SK-N-SH treated with all-trans-retinoic acid at 6 μM for 48 hours (cell line): ENCODE results near the gene TMCC3.

Experiments
- ATAC-seq: fragments of 200-7000 bp; cut with Tn5 transposase; 3 replicates; pipeline ENCODE4 v1.9.1; 2020; ENCODE audit warnings: mild to moderate bottlenecking, moderate library complexity
- ARNTL ChIP-seq: fragments of 450-650 bp; formaldehyde crosslinking; IDR thresholded peaks from 2 replicates; pipeline ENCODE4 v1.5.0; 2020; ENCODE audit warnings: low read depth, mild to moderate bottlenecking, moderate library complexity, borderline replicate concordance
- BACH2 ChIP-seq: fragments of 250-450 bp; sonication (Bioruptor Pico); IDR thresholded peaks from 2 replicates; pipeline ENCODE4 v1.9.0; 2021; ENCODE audit warnings: mild to moderate bottlenecking, borderline replicate concordance
- CSDC2 ChIP-seq: fragments of 250-450 bp; sonication (Bioruptor Pico); IDR thresholded peaks from 2 replicates; pipeline ENCODE4 v1.5.0; 2020; ENCODE audit warnings: mild to moderate bottlenecking, moderate library complexity
- ESRRG ChIP-seq: fragments of 250-450 bp; sonication (Bioruptor Pico); IDR thresholded peaks from 2 replicates; pipeline ENCODE4 v1.6.1; 2021; ENCODE audit warnings: mild to moderate bottlenecking
- GLIS3 ChIP-seq: fragments of 250-450 bp; sonication (Bioruptor Pico); IDR thresholded peaks from 2 replicates; pipeline ENCODE4 v1.5.0; 2020; ENCODE audit warnings: mild to moderate bottlenecking, moderate library complexity
- ISL1 ChIP-seq: fragments of 250-450 bp; sonication (Bioruptor Pico); IDR thresholded peaks from 2 replicates; pipeline ENCODE4 v2.1.2; 2022; ENCODE audit warnings: mild to moderate bottlenecking, moderate library complexity
- OSR1 ChIP-seq: fragments of 250-450 bp; sonication (Bioruptor Pico); IDR thresholded peaks from 2 replicates; pipeline ENCODE4 v1.8.0; 2022; ENCODE audit warnings: moderate library complexity, mild to moderate bottlenecking, inconsistent platforms
- PPARA ChIP-seq: fragments of 250-450 bp; sonication (Bioruptor Pico); IDR thresholded peaks from 2 replicates; pipeline ENCODE4 v1.5.0; 2020; ENCODE audit warnings: mild to moderate bottlenecking, borderline replicate concordance
- RARB ChIP-seq: fragments of 250-450 bp; sonication (Bioruptor Pico); IDR thresholded peaks from 2 replicates; pipeline ENCODE4 v1.8.0; 2021; ENCODE audit warnings: mild to moderate bottlenecking, moderate library complexity
- SNAI2 ChIP-seq: fragments of 250-450 bp; sonication (Bioruptor Pico); IDR thresholded peaks from 2 replicates; pipeline ENCODE4 v1.5.0; 2020; ENCODE audit warnings: mild to moderate bottlenecking, moderate library complexity
- TCF4 ChIP-seq: fragments of 250-450 bp; sonication (Bioruptor Pico); IDR thresholded peaks from 2 replicates; pipeline ENCODE4 v1.8.0; 2021; ENCODE audit warnings: mild to moderate bottlenecking, moderate library complexity, borderline replicate concordance
- TOX ChIP-seq: fragments of 250-450 bp; sonication (Bioruptor Pico); IDR thresholded peaks from 2 replicates; pipeline ENCODE4 v1.8.0; 2021; ENCODE audit warnings: mild to moderate bottlenecking, moderate library complexity, borderline replicate concordance
- ZC3H10 ChIP-seq: fragments of 250-450 bp; sonication (Bioruptor Pico); IDR thresholded peaks from 2 replicates; pipeline ENCODE4 v1.5.1; 2021; ENCODE audit warnings: mild to moderate bottlenecking, moderate library complexity
- ZFP3 ChIP-seq: fragments of 250-450 bp; sonication (Bioruptor Pico); IDR thresholded peaks from 2 replicates; pipeline ENCODE4 v1.5.0; 2020; ENCODE audit warnings: mild to moderate bottlenecking, moderate library complexity
- ZNF565 ChIP-seq: fragments of 450-650 bp; formaldehyde crosslinking; conservative IDR thresholded peaks from 2 replicates; pipeline ENCODE4 v1.5.0; 2020; ENCODE audit warnings: low read depth, mild to moderate bottlenecking, moderate library complexity
- ZNF70 ChIP-seq: fragments of 450-650 bp; formaldehyde crosslinking; IDR thresholded peaks from 2 replicates; pipeline ENCODE4 v1.5.0; 2020; ENCODE audit warnings: mild to moderate bottlenecking, moderate library complexity
- ZNF8 ChIP-seq: fragments of 450-650 bp; formaldehyde crosslinking; IDR thresholded peaks from 2 replicates; pipeline ENCODE4 v1.5.0; 2020; ENCODE audit warnings: mild to moderate bottlenecking, moderate library complexity
- TF ChIP-seq, protein P1 (sequence below): fragments of 250-450 bp; sonication (Bioruptor Pico); IDR thresholded peaks from 2 replicates; pipeline ENCODE4 v1.5.1; 2020; ENCODE audit warnings: low read depth, mild to moderate bottlenecking, moderate library complexity
- TF ChIP-seq, protein P2 (sequence below): fragments of 250-450 bp; sonication (Bioruptor Pico); IDR thresholded peaks from 2 replicates; pipeline ENCODE4 v1.5.0; 2020; ENCODE audit warnings: mild to moderate bottlenecking, moderate library complexity
- TF ChIP-seq, protein P3 (sequence below): fragments of 250-450 bp; sonication (Bioruptor Pico); IDR thresholded peaks from 2 replicates; pipeline ENCODE4 v1.8.0; 2020; ENCODE audit warnings: mild to moderate bottlenecking, moderate library complexity, borderline replicate concordance
- TF ChIP-seq, protein P4 (sequence below): fragments of 250-450 bp; sonication (Bioruptor Pico); IDR thresholded peaks from 2 replicates; pipeline ENCODE4 v1.5.1; 2021; ENCODE audit warnings: mild to moderate bottlenecking, moderate library complexity

Gene TMCC3

DNA sequence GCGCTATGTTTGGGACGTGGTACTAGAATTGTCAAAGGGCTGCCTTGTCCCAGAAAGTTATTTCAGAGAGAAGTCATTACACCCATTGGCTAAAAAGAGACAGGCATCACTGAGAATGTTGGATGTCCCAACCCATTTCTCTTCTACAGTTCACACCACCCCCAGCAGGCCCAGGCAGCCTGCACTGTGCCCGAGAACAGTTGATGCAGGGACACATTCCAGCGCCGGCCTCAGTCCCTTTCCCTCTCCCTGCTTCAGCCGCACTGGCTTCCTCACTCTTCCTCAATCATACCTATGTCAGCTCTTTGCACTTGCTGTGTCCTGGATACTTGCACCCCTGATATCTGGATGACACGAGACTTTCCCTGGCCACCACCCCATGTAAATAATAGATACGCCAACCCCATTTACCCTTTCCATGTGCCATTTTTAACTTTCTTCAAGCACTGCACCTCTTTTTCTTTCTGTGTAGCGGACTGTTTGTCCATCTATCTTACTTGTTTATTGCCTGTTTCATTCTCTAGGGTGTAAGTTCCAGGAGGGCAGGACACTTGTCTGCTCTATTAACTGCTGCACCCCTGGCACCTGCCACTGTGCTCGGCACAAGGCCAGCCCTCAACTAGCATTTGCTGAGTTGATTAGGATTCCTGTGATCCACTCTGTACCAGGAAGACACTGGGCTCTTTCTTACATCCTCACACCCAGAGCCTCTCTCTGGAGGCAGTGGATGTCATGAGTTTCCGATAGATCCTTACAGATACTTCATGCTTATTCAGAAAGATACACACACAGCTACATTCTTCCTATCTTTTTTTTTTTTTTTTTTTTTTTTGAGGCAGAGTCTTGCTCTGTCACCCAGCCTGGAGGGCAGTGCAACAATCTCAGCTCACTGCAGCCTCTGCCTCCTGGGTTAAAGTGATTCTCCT, 114.1 kb downstream of the TMCC3 start:
- ATAC-seq = no peak

DNA sequence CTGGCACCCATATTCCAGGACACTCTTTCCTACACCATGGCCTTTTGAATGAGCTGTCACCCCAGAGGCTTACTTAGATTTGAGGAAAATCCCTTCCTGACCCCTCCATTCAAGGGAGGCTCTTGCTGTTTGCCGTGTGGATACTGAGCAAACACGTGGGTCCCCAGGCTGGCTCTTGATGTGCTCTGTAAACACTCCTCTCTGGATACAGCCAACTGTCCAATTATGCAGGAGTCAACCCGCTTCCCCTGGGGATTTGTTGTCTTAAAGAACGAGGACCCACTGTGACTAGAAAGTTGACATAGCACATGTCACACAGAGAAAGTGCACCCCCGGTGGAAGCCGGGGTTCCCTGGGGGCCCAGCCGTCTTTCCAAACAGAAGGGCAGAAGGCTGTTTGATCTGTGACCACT, 114.8 kb downstream of the TMCC3 start:
- ATAC-seq = no peak
- TF ChIP-seq, protein P1, sequence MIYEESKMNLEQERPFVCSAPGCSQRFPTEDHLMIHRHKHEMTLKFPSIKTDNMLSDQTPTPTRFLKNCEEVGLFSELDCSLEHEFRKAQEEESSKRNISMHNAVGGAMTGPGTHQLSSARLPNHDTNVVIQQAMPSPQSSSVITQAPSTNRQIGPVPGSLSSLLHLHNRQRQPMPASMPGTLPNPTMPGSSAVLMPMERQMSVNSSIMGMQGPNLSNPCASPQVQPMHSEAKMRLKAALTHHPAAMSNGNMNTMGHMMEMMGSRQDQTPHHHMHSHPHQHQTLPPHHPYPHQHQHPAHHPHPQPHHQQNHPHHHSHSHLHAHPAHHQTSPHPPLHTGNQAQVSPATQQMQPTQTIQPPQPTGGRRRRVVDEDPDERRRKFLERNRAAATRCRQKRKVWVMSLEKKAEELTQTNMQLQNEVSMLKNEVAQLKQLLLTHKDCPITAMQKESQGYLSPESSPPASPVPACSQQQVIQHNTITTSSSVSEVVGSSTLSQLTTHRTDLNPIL = no peak
- TF ChIP-seq OSR1 (CRISPR knock-in tag) = no peak
- TF ChIP-seq ESRRG = no peak
- no peak for TF ChIP-seq GLIS3
- TF ChIP-seq TCF4 (CRISPR knock-in tag) = no peak
- no peak for TF ChIP-seq CSDC2 (CRISPR knock-in tag)
- no peak for TF ChIP-seq TOX (CRISPR knock-in tag)
- no peak for TF ChIP-seq ISL1
- no peak for TF ChIP-seq ZC3H10 (CRISPR knock-in tag)
- TF ChIP-seq ARNTL (CRISPR knock-in tag) = no peak
- no peak for TF ChIP-seq ZNF565 (CRISPR knock-in tag)

More for the DNA sequence above, 114.1 kb downstream of the TMCC3 start:
- TF ChIP-seq ZNF8 = no peak
- no peak for TF ChIP-seq PPARA (CRISPR knock-in tag)
- TF ChIP-seq, protein P2, sequence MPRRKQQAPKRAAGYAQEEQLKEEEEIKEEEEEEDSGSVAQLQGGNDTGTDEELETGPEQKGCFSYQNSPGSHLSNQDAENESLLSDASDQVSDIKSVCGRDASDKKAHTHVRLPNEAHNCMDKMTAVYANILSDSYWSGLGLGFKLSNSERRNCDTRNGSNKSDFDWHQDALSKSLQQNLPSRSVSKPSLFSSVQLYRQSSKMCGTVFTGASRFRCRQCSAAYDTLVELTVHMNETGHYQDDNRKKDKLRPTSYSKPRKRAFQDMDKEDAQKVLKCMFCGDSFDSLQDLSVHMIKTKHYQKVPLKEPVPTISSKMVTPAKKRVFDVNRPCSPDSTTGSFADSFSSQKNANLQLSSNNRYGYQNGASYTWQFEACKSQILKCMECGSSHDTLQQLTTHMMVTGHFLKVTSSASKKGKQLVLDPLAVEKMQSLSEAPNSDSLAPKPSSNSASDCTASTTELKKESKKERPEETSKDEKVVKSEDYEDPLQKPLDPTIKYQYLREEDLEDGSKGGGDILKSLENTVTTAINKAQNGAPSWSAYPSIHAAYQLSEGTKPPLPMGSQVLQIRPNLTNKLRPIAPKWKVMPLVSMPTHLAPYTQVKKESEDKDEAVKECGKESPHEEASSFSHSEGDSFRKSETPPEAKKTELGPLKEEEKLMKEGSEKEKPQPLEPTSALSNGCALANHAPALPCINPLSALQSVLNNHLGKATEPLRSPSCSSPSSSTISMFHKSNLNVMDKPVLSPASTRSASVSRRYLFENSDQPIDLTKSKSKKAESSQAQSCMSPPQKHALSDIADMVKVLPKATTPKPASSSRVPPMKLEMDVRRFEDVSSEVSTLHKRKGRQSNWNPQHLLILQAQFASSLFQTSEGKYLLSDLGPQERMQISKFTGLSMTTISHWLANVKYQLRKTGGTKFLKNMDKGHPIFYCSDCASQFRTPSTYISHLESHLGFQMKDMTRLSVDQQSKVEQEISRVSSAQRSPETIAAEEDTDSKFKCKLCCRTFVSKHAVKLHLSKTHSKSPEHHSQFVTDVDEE = no peak

DNA sequence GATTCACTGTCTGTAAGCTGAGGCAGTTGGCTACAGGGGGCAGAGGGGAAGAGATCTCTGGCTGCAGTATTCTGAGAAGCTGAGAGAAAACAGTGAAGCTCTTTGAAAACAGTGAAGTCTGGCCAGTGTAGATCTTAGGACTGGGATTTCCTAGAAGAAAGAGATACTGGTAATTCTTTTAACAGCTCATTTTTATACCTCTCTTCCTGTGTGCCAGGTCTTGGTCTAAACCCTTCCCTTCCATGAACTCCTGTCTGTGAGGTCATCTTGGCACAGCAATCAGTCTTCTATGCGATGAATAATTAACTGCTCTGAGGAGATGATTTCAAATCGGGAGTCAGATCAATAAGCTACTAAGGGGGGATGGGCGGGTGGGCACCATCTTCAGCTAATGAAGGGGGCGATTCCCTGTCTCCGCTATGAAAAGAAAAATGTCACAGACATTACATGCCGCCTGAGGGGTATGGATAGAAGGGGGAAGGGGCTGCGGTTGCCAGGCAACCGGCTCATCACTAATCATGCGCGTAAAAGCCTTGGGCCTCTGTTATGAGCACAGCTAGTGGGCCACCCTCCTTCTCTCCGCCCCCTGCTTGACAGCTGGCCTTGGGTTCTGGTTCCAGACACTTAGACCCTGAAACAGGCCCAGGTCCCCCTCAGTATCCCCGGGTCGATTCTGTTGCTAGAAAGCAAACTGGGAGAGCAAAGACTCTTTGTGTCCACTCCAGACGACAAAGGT, 115.4 kb downstream of the TMCC3 start:
- TF ChIP-seq ARNTL (CRISPR knock-in tag) (no peak), BACH2 (CRISPR knock-in tag) (no peak), SNAI2 (CRISPR knock-in tag) (no peak), ZNF8 (no peak), ZFP3 (no peak), OSR1 (CRISPR knock-in tag) (no peak), ZC3H10 (CRISPR knock-in tag) (no peak)
- TF ChIP-seq, all 23 proteins: peak for 0
- no peak for ATAC-seq

DNA sequence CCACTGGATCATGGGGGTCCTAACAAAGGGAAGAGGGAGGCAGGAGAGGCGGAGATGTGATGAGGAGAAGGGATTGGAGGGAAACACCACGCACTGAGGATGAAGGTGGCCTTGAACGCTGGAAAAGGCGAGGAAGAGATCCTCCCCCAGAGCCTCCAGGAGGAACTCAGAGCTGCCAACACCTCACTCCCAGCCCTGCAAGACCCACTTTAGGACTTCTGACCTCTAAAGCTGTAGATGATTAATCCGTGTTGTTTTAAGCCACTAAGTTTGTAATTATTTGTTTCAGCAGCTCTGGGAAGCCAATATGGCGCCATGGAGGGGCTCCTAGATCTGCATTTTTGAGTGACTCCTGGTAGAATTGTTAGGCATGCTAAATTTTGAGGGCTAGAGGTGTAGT, 116.1 kb downstream of the TMCC3 start:
- TF ChIP-seq ZNF565 (CRISPR knock-in tag) = no peak
- no peak for TF ChIP-seq SNAI2 (CRISPR knock-in tag)
- TF ChIP-seq, protein P3, sequence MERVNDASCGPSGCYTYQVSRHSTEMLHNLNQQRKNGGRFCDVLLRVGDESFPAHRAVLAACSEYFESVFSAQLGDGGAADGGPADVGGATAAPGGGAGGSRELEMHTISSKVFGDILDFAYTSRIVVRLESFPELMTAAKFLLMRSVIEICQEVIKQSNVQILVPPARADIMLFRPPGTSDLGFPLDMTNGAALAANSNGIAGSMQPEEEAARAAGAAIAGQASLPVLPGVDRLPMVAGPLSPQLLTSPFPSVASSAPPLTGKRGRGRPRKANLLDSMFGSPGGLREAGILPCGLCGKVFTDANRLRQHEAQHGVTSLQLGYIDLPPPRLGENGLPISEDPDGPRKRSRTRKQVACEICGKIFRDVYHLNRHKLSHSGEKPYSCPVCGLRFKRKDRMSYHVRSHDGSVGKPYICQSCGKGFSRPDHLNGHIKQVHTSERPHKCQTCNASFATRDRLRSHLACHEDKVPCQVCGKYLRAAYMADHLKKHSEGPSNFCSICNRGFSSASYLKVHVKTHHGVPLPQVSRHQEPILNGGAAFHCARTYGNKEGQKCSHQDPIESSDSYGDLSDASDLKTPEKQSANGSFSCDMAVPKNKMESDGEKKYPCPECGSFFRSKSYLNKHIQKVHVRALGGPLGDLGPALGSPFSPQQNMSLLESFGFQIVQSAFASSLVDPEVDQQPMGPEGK (CRISPR knock-in tag) = no peak
- no peak for TF ChIP-seq ARNTL (CRISPR knock-in tag)
- TF ChIP-seq, protein P4, sequence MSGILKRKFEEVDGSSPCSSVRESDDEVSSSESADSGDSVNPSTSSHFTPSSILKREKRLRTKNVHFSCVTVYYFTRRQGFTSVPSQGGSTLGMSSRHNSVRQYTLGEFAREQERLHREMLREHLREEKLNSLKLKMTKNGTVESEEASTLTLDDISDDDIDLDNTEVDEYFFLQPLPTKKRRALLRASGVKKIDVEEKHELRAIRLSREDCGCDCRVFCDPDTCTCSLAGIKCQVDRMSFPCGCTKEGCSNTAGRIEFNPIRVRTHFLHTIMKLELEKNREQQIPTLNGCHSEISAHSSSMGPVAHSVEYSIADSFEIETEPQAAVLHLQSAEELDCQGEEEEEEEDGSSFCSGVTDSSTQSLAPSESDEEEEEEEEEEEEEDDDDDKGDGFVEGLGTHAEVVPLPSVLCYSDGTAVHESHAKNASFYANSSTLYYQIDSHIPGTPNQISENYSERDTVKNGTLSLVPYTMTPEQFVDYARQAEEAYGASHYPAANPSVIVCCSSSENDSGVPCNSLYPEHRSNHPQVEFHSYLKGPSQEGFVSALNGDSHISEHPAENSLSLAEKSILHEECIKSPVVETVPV (CRISPR knock-in tag) = no peak
- no peak for TF ChIP-seq RARB (CRISPR knock-in tag)
- no peak for TF ChIP-seq TOX (CRISPR knock-in tag)
- TF ChIP-seq ZNF70 (CRISPR knock-in tag) = no peak

More for the DNA sequence above, 116.1 kb downstream of the TMCC3 start:
- no peak for ATAC-seq
